Mesenchymal stem cell (in vitro differentiated cells and primary cell): ENCODE results near the gene SUCO.

ENCODE experiments used
- DNase-seq: peaks from one replicate; pipeline ENCODE4 v3.0.0-alpha.2; 2013
- H2AFZ ChIP-seq: one replicate; pipeline ENCODE4 v1.6.1; 2013; ENCODE audit warnings: low read depth, mild to moderate bottlenecking, control low read depth, inconsistent platforms, low read length, moderate library complexity
- H2AK5ac ChIP-seq: 2 replicates; pipeline ENCODE4 v1.6.1; 2013; ENCODE audit warnings: low read length, moderate library complexity, mild to moderate bottlenecking, inconsistent platforms; ENCODE audit not compliant: severe bottlenecking
- H2BK120ac ChIP-seq: one replicate; pipeline ENCODE4 v1.6.1; 2013; ENCODE audit warnings: low read depth, mild to moderate bottlenecking, inconsistent platforms, low read length, moderate library complexity
- H2BK12ac ChIP-seq, 2 experiments: one replicate each; pipeline ENCODE4 v1.6.1; 2013; ENCODE audit warnings: inconsistent platforms in 2 of 2, low read length in 2 of 2, mild to moderate bottlenecking in 2 of 2, moderate library complexity in 2 of 2, control low read depth in 1 of 2
- H2BK15ac ChIP-seq: one replicate; pipeline ENCODE4 v1.6.1; 2013; ENCODE audit warnings: mild to moderate bottlenecking, low read depth, inconsistent platforms; ENCODE audit not compliant: poor library complexity, severe bottlenecking
- H2BK5ac ChIP-seq: 2 replicates; pipeline ENCODE4 v1.6.1; 2013; ENCODE audit warnings: low read depth, mild to moderate bottlenecking, low read length, control low read depth, inconsistent platforms; ENCODE audit not compliant: poor library complexity, severe bottlenecking
- H3K14ac ChIP-seq, 2 experiments: one replicate each; pipeline ENCODE4 v1.6.1; 2013; ENCODE audit warnings: inconsistent platforms in 2 of 2, low read length in 2 of 2, control low read depth in 1 of 2, mild to moderate bottlenecking in 1 of 2, moderate library complexity in 1 of 2
- H3K18ac ChIP-seq, 2 experiments: one replicate each; pipeline ENCODE4 v1.6.1; 2013; ENCODE audit warnings: inconsistent platforms in 2 of 2, low read length in 2 of 2, control low read depth in 1 of 2, low read depth in 1 of 2, mild to moderate bottlenecking in 1 of 2
- H3K23ac ChIP-seq, 2 experiments: one replicate each; pipeline ENCODE4 v1.6.1; 2013; ENCODE audit warnings: inconsistent platforms in 2 of 2, low read length in 2 of 2, mild to moderate bottlenecking in 2 of 2, moderate library complexity in 2 of 2, control low read depth in 1 of 2
- H3K27ac ChIP-seq: 2 replicates; pipeline ENCODE4 v1.5.1; 2013; ENCODE audit warnings: mild to moderate bottlenecking, moderate library complexity, low read length, control low read depth, inconsistent platforms; ENCODE audit not compliant: poor library complexity, severe bottlenecking
- H3K27me3 ChIP-seq, 2 experiments: 2 replicates each; pipeline versions ENCODE4 v1.6.1 to v1.7.0; 2013; ENCODE audit warnings: low read length in 2 of 2, mild to moderate bottlenecking in 2 of 2, moderate library complexity in 2 of 2, control low read depth in 1 of 2, inconsistent platforms in 1 of 2; ENCODE audit not compliant: control insufficient read depth in 1 of 2, insufficient read depth in 1 of 2
- H3K36me3 ChIP-seq, 2 experiments: 2 replicates each; pipeline versions ENCODE4 v1.6.1 to v1.7.0; 2013; ENCODE audit warnings: low read length in 2 of 2, control low read depth in 1 of 2, inconsistent platforms in 1 of 2, low read depth in 1 of 2, mild to moderate bottlenecking in 1 of 2; ENCODE audit not compliant: insufficient read depth in 2 of 2, control insufficient read depth in 1 of 2
- H3K4ac ChIP-seq, 2 experiments: one replicate each; pipeline ENCODE4 v1.6.1; 2013; ENCODE audit warnings: inconsistent platforms in 2 of 2, low read length in 2 of 2, mild to moderate bottlenecking in 2 of 2, moderate library complexity in 2 of 2, control low read depth in 1 of 2, low read depth in 1 of 2
- H3K4me1 ChIP-seq: 2 replicates; pipeline ENCODE4 v1.6.1; 2013; ENCODE audit warnings: low read depth, low read length, control low read depth; ENCODE audit not compliant: control insufficient read depth, insufficient read depth
- H3K4me2 ChIP-seq: 2 replicates; pipeline ENCODE4 v1.6.1; 2013; ENCODE audit warnings: low read length, mild to moderate bottlenecking, inconsistent platforms; ENCODE audit not compliant: poor library complexity, severe bottlenecking
- H3K4me3 ChIP-seq, 2 experiments: 2 replicates each; pipeline versions ENCODE4 v1.5.1 to v1.7.0; 2013; ENCODE audit warnings: low read length in 2 of 2, mild to moderate bottlenecking in 2 of 2, control low read depth in 1 of 2, low read depth in 1 of 2; ENCODE audit not compliant: insufficient read depth in 1 of 2
- H3K79me1 ChIP-seq: replicated peaks from 2 replicates; pipeline ENCODE4 v1.6.1; 2013; ENCODE audit warnings: mild to moderate bottlenecking, control low read depth, low read length, inconsistent platforms; ENCODE audit not compliant: poor library complexity, severe bottlenecking
- H3K9ac ChIP-seq: 2 replicates; pipeline ENCODE4 v1.7.0; 2013; ENCODE audit warnings: mild to moderate bottlenecking, low read length, moderate library complexity
- H3K9me3 ChIP-seq: 2 replicates; pipeline ENCODE4 v1.7.0; 2013; ENCODE audit warnings: mild to moderate bottlenecking, low read length; ENCODE audit not compliant: control insufficient read depth
- H4K8ac ChIP-seq: one replicate; pipeline ENCODE4 v1.6.1; 2013; ENCODE audit warnings: inconsistent platforms, mild to moderate bottlenecking, low read length, moderate library complexity
- H4K91ac ChIP-seq: one replicate; pipeline ENCODE4 v1.6.1; 2013; ENCODE audit warnings: mild to moderate bottlenecking, low read length, inconsistent platforms
- WGBS: methylation state at CpG from one replicate; pipeline ENCODE4 v1.1.7; 2013; ENCODE audit warnings: mixed read lengths; 5-methylcytosine and 5-hydroxymethylcytosine counted together

SUCO gene

DNA sequence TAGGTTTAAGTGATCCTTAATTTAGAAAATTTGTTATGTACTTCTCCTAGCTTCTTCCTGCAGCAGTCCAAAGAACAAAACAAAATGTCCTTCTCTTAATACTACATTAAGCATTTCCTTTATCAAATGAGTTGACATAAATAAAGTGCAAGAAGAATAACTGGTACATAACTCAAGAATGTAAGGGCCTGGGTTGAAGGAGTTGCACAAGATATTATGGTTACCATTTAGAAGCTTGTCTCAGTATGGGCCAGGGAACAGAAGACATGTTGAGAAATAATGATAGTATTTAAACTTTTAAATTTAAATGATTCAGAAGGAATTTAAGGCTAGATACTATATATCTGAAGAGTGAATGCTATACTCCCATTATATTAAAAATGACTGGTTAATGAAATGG is 23.5 kb downstream of the SUCO start:
- Histone ChIP-seq H2BK15ac (no peak overlapping the region), H4K8ac (no peak overlapping the region), H3K23ac (no peak overlapping the region), H4K91ac (no peak overlapping the region), H3K27me3 (no peaks in the 10 kb centered on the region), H3K4me3 (no peak overlapping the region), H3K18ac (no peak overlapping the region), H3K4me2 (no peak overlapping the region), H2BK120ac (no peak overlapping the region), H3K36me3 (peaks cover under 1 to 56% of the 10 kb centered on the region in 2 experiments), H3K4me1 (no peaks in the 10 kb centered on the region), H2BK5ac (no peak overlapping the region), H3K9ac (no peak overlapping the region), H2BK12ac (no peak overlapping the region), H3K9me3 (no peaks in the 10 kb centered on the region), H3K27ac (no peak overlapping the region), H2AFZ (no peak overlapping the region), H3K79me1 (peaks cover 18% of the 10 kb centered on the region), H3K14ac (no peak overlapping the region), H3K4ac (no peak overlapping the region), H2AK5ac (no peak overlapping the region)
- no peak for DNase-seq

DNA sequence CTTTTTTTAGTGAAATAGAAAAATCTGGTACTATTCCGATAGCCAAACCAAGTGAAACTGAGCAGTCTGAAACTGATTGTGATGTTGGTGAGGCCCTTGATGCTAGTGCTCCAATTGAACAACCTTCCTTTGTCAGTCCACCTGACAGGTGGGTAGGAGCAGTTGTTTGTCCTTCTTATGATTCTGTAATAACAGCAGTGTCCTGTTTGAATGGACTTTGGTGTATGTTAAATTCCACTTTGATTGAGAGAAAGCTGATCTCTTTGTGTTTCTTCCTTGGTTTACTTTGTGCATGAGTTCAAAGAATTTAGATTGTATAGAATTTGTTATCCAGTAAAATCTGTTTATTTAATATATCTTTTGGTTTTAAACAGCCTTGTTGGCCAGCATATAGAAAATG is 24.3 kb downstream of the SUCO start:
- no peak overlapping the region for H3K27ac ChIP-seq
- H3K23ac ChIP-seq: no peak overlapping the region
- WGBS: 97% methylated on average over 1 of the region's 1 CpG
- no peak overlapping the region for H4K91ac ChIP-seq
- H2BK12ac ChIP-seq: no peak overlapping the region
- H4K8ac ChIP-seq: no peak overlapping the region
- H3K4me2 ChIP-seq: no peak overlapping the region
- DNase-seq: no peak
- H3K14ac ChIP-seq: no peak overlapping the region
- no peak overlapping the region for H3K4ac ChIP-seq
- H2AK5ac ChIP-seq: no peak overlapping the region
- H2BK5ac ChIP-seq: no peak overlapping the region
- no peak overlapping the region for H2AFZ ChIP-seq
- no peaks in the 10 kb centered on the region for H3K27me3 ChIP-seq
- no peak overlapping the region for H3K4me3 ChIP-seq
- no peaks in the 10 kb centered on the region for H3K9me3 ChIP-seq
- H2BK120ac ChIP-seq: no peak overlapping the region
- no peak overlapping the region for H2BK15ac ChIP-seq
- no peaks in the 10 kb centered on the region for H3K4me1 ChIP-seq
- peaks cover 5 to 62% of the 10 kb centered on the region in 2 experiments for H3K36me3 ChIP-seq
- no peak overlapping the region for H3K18ac ChIP-seq
- H3K9ac ChIP-seq: no peak overlapping the region
- peaks cover 25% of the 10 kb centered on the region for H3K79me1 ChIP-seq

DNA sequence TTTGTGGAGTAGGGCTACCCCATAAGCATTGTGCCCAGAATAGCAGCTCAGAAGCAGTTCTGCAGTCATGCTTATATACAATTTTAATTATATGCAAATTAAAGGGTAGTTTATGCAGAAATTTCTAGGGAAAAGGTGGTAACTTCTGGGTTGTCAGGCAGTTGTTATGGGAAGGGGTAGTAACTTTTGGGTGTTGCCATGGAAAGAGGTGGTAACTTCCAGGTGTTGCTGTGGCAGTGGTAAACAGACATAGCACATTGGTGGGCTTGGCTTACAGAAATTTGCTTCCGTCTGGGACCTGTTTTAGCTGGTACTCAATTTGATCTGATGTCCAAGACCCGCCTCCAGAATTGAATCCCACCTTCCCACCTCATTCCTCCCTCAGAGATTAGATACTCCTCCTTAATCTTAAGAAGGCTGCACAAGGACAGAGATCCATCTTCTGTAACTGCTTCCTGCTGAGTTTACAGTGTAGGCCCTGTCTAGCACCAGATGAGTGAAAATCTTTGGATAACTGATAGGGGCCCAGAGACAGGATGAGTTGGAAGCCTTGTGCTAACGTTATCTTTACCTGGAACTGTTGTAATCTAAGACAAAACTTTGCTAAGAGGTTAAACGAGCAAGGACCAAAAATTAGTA is 26.7 kb downstream of the SUCO start:
- Histone ChIP-seq H2AK5ac (no peak overlapping the region), H4K8ac (no peak overlapping the region), H3K18ac (no peak overlapping the region), H4K91ac (no peak overlapping the region), H3K79me1 (peaks cover 39% of the 10 kb centered on the region), H3K36me3 (peaks cover 18 to 76% of the 10 kb centered on the region in 2 experiments), H3K9ac (no peak overlapping the region), H3K23ac (no peak overlapping the region), H2BK12ac (no peak overlapping the region), H3K14ac (no peak overlapping the region), H2BK15ac (no peak overlapping the region), H3K27ac (no peak overlapping the region), H2AFZ (no peak overlapping the region), H2BK120ac (no peak overlapping the region), H2BK5ac (no peak overlapping the region), H3K9me3 (no peaks in the 10 kb centered on the region), H3K4me1 (no peaks in the 10 kb centered on the region), H3K27me3 (no peaks in the 10 kb centered on the region), H3K4me2 (no peak overlapping the region), H3K4ac (no peak overlapping the region), H3K4me3 (no peak overlapping the region)
- 91% methylated on average over 4 of the region's 4 CpGs for WGBS
- DNase-seq: no peak

DNA sequence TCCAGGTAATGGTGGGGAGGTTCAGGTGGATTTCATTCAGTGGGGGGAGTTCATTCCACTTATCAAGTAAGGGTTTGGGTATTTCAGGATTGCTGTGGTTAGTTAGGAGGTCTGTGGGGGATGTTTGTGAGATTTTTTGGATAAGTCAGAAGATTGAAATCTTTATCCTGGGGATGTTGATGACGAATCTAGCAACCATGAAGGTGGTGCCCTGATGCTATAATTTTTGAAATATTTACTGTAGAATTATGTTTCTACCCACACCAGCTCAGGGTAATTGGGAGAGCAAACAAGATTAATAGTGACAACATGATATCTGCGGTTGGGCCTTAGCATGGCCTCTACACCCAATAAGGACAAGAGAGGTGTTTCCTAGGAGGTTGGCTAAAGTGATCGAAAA is 28.3 kb downstream of the SUCO start:
- Histone ChIP-seq H3K4me2 (no peak overlapping the region), H2BK15ac (no peak overlapping the region), H3K18ac (no peak overlapping the region), H4K91ac (no peak overlapping the region), H3K4me1 (no peaks in the 10 kb centered on the region), H3K27ac (no peak overlapping the region), H3K27me3 (no peaks in the 10 kb centered on the region), H3K4ac (no peak overlapping the region), H2BK12ac (no peak overlapping the region), H2AK5ac (no peak overlapping the region), H3K36me3 (peaks cover 26 to 80% of the 10 kb centered on the region in 2 experiments), H3K79me1 (peaks cover 52% of the 10 kb centered on the region), H2BK120ac (no peak overlapping the region), H3K14ac (no peak overlapping the region), H3K9ac (no peak overlapping the region), H2BK5ac (no peak overlapping the region), H3K4me3 (no peak overlapping the region), H4K8ac (no peak overlapping the region), H2AFZ (no peak overlapping the region), H3K9me3 (no peaks in the 10 kb centered on the region), H3K23ac (no peak overlapping the region)
- no peak for DNase-seq
- WGBS: 97% methylated on average over 2 of the region's 3 CpGs
